GM18867 (cell line): Measurements from ENCODE around the gene IL19.
"Not testable (repeated sequence)": the region's sequence is repeated elsewhere in the genome, so short reads cannot be mapped to it uniquely, and the experiment has no call there.

ENCODE experiments used
- ATAC-seq: cut with Tn5 transposase; IDR thresholded peaks from one replicate; pipeline ENCODE4 v1.9.1; 2021; ENCODE audit warnings: mild to moderate bottlenecking, moderate library complexity; ENCODE audit not compliant: unreplicated experiment

The IL19 gene

GRCh38 chr1:206852662-206853061, 82.1 kb downstream of the IL19 start:
- not testable (repeated sequence) for ATAC-seq

- not testable (repeated sequence) for ATAC-seq
Measured at GRCh38 chr1:206853696-206854095, 83.1 kb downstream of the IL19 start.

- no peak for ATAC-seq
Measured at GRCh38 chr1:206854401-206855129, 84.0 kb downstream of the IL19 start.

- ATAC-seq: no peak
Measured at GRCh38 chr1:206855859-206856258, 85.3 kb downstream of the IL19 start.

- peak; percentile 48 for ATAC-seq
Measured at GRCh38 chr1:206856674-206857464, 86.3 kb downstream of the IL19 start.

- no peak for ATAC-seq
Measured at GRCh38 chr1:206859082-206859521, 88.5 kb downstream of the IL19 start.

- no peak for ATAC-seq
Measured at GRCh38 chr1:206860165-206860564, 89.6 kb downstream of the IL19 start.

- ATAC-seq: no peak
Measured at GRCh38 chr1:206863266-206863665, 92.7 kb downstream of the IL19 start.

- ATAC-seq: peak; percentile 46
Measured at GRCh38 chr1:206864939-206865671, 94.5 kb downstream of the IL19 start, which contains the start of gene IL20. IL20 (plus strand) TSS chr1:206865623; CDS start chr1:206865853, 230 bp downstream.

- no peak for ATAC-seq
Measured at GRCh38 chr1:206866062-206866461, 95.5 kb downstream of the IL19 start.

- no peak for ATAC-seq
Measured at GRCh38 chr1:206867239-206867638, 96.7 kb downstream of the IL19 start.

GRCh38 chr1:206867716-206868115, 97.1 kb downstream of the IL19 start:
- no peak for ATAC-seq

- no peak for ATAC-seq
Measured at GRCh38 chr1:206868264-206868663, 97.7 kb downstream of the IL19 start.

GRCh38 chr1:206872139-206872538, 101.6 kb downstream of the IL19 start:
- ATAC-seq: no peak

- ATAC-seq: no peak
Measured at GRCh38 chr1:206873603-206874188, 103.1 kb downstream of the IL19 start.

- ATAC-seq: no peak
Measured at GRCh38 chr1:206875752-206876377, 105.3 kb downstream of the IL19 start.

- no peak for ATAC-seq
Measured at GRCh38 chr1:206878456-206878855, 107.9 kb downstream of the IL19 start.

GRCh38 chr1:206880314-206880713, 109.7 kb downstream of the IL19 start:
- no peak for ATAC-seq

- no peak for ATAC-seq
Measured at GRCh38 chr1:206882555-206882954, 112.0 kb downstream of the IL19 start.

GRCh38 chr1:206883160-206883559, 112.6 kb downstream of the IL19 start:
- no peak for ATAC-seq

- no peak for ATAC-seq
Measured at GRCh38 chr1:206883876-206884275, 113.3 kb downstream of the IL19 start.
